ENCODE results near the gene CDK14.

The CDK14 gene

DNA sequence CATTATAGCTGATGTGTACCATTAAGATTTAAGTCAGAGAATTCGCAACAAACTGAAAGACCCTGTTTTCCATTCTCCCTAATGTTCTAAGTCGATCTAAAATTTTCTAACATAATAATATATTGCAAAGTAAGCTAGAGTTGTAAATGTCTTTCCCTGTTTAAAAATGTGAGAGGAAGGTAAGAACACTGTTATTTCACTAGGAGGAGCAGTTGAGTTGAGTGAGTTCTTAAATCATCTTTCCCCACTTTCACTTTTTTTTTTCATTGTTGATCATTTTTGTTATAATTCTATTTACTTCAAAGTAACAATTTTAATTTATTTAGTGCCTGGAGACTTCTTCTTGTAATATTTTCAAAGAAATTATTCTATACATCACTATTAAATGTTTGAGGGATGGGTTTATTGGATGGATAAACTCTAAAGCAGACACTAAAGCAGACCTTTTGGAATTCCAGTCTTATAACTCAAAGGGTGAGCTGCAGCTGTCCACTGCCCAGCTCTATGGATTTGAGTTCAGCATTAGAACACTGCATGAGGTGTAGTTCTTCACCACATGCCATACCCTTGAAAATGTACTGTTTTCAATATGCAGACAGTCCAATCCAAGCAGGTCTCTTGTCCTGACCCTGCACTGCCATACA is 486.9 kb downstream of the CDK14 start:
- DNase-seq, result no peak

DNA sequence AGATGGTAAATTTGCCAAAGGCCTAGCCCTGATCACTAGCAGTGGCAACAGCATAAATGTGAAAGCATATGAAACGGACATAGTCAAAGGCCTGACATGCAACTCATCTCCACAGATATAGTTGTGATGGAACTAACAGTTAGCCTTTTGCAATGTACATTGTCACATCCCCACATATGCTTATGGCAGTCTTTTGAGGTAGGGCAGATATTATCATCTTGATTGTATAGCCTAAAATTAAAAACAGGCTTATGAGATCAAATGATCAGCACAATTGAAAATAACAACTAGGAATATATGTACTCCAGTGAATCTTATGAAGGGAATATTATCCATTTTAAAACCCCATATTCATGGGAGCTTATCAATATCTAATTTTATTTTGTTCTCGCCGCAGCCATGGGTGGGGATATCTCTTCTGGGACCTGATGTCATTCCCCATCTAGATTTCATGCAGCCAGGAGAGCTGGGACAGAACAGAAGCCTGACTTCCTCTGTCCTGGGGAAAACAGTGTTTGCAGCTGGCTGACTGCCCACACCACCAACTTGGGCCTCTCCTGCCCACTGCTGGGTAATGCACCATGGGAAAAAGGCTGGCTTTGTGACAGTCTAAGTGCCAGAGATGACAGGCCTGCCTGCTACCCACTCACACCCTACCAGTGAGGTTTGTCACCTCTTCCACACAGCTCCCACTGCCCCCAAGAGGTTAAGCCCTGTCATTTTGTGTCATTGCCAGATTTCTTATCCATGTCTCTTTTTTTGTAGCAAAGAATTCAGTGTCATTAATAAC is 487.9 kb downstream of the CDK14 start:
- DNase-seq, result peak; percentile 43

GRCh38 chr7:91085175-91085574 is 489.1 kb downstream of the CDK14 start:
- no peak for DNase-seq

DNA sequence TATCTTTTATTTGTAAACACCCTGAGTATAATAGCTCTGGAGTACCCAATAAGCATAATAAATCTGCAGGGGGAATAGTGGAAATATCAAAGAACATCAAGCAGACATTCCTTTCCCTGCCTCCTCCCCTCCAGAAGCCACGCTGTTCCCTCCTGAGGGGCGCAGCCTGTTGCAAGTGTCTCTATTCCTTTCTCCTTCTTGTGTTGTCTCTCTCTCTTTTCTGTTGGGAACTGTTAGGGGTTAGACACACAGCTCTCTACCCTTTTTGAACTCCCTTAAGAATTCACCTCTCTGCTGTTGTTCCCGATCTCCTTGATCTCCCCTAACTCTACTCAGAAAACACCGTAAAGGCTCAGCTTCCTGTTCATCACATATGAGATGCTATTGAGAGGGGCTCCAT is 490.1 kb downstream of the CDK14 start:
- no peak for DNase-seq

- DNase-seq, result no peak
Measured at GRCh38 chr7:91088156-91088555, 492.0 kb downstream of the CDK14 start.

GRCh38 chr7:91088691-91089090 is 492.6 kb downstream of the CDK14 start:
- DNase-seq, result no peak

DNA sequence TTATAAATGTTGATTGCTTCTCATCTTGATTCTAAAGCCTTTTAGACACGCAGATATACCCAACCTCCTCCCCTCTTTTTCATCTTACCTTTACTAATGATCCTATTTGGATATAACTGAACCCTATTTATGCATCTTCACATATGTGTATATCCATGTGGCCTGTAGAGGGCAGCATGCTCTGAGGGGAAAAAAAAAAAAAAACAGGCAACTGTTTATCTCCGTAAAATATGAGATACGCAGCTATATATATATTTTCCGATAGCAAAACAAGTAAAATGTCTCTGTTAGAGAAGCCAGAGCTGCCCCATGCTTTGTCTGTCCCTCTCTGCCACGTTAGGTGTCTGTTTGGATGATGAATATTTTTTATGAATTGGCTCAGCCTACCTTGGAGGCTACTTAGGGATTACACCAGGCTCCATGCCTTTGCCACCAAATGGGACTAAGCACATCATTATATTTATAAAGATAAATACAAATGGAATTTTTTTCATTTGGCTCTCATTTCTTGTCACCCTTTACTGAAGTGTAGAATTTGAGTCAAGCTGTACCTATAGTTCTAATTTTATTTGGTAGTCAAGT is 493.4 kb downstream of the CDK14 start:
- DNase-seq, result no peak

DNA sequence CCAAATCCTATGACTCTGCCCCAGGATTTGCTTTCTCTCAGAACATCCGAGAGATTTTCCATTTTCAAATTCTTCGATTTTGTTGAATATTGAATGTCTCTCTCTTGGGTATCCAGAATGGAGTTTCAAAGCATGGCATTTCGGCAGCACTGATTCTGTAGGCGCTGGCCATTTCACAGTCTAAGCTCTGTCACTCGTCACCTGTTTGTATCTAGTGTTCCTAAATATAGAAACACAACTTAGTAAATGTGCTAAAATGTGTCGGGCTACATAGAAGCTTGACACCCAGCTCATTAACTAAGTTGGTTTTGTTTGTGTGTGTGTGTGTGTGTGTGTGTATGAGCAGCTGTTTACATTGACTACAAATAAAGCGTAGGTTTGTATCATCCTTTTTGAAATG is 494.6 kb downstream of the CDK14 start:
- DNase-seq, result no peak

DNA sequence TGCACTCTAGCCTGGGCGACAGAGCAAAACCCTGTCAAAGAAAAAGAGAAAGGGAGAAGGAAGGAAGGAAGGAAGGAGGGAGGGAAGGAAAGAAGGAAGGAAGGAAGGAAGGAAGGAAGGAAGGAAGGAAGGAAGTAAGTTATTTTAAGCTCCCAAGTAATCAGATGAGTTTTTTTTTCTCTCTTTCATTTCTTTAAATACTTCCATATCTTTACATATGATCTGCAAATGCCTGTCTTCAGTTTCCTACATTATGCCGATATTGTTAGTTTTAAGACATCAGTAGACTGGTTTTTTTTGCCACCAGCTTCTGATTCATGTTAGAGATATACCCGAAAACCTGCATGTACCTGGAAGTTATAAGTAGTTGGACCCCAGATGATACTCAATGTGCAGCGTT is 495.5 kb downstream of the CDK14 start:
- no peak for DNase-seq

- no peak for DNase-seq
Measured at GRCh38 chr7:91093181-91093580, 497.1 kb downstream of the CDK14 start.

DNA sequence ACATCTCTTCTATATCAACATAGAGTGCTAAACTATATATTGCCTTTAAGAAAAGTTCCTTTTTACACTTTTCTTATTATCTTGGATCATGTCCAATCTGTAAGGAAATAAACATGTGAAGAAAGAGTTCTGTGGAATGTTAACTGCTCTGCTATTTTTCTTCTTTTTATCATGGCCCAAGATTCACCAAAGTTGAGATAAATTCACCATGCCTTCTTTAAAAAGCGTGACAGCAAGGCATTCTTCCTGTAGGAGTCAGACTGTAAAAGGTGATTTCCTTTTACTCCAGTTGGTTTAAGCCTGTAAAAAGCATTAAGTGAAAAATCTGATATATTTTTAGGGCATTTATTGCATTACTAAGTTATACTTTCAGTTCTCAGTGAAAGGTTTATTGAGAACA is 502.4 kb downstream of the CDK14 start:
- no peak for DNase-seq

DNA sequence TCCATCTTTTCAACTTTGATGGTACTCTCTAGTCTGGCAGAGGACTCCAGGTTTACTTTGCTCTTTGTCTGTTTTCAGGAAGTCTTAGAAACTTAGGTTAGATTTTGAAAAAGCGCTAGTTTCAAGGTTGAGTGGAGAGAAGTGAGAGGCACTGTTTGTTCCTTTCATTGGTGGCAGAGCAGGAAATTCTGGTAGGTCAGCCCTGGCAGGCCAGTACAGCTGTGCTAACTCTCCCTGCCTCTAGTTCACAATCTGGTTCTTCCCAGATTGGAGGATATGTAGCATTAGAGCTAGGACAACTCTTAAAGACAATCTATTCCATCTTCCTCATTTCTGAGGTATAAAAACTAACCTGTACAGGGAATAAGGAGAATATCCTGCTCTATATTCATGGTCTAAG is 507.2 kb downstream of the CDK14 start:
- no peak for DNase-seq

- DNase-seq, result no peak
Measured at GRCh38 chr7:91107460-91107859, 511.3 kb downstream of the CDK14 start.

DNA sequence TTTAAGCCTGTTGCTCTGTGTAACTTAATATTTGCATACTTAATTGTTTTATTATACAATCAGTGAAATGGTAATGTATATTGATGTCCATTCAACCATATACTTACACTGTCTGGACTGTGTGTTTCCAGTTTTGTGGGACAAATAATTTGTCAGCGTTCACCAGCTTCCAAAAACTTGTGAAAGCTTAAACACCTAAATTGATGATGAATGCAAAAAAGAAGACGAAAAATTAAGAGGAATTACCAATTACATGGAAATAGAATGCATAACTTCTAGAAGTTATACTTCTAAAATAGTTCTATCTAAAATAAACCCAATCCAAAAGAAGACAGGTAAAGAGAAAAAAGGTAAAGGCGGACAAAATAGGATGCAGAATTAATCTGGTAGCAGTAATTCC is 513.1 kb downstream of the CDK14 start:
- DNase-seq, result no peak

- DNase-seq, result no peak
Measured at GRCh38 chr7:91112902-91113341, 516.8 kb downstream of the CDK14 start.

- DNase-seq, result no peak
Measured at GRCh38 chr7:91114232-91114631, 518.1 kb downstream of the CDK14 start.

GRCh38 chr7:91126762-91127161 is 530.6 kb downstream of the CDK14 start:
- no peak for DNase-seq

DNA sequence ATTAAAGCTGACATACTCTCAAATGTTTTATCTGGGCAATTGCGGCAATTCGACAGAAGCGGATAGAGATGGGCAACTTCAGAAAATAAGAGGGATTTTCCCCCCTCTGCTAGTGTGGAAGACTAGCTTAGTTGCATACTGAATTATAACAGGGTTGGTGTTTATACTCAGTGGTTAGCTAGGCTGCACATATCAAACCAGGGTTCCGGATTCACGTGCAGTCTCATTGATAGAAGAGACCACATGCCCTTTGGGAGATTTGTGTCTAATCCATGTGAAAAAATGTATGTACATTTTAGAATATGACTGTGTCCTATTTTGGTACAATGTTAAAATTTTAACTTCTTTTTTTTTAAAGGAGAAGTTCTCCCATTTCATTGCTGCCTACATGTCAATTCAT is 531.2 kb downstream of the CDK14 start:
- no peak for DNase-seq

GRCh38 chr7:91127959-91128358 is 531.8 kb downstream of the CDK14 start:
- no peak for DNase-seq

- no peak for DNase-seq
Measured at GRCh38 chr7:91128683-91129348, 532.7 kb downstream of the CDK14 start.

DNA sequence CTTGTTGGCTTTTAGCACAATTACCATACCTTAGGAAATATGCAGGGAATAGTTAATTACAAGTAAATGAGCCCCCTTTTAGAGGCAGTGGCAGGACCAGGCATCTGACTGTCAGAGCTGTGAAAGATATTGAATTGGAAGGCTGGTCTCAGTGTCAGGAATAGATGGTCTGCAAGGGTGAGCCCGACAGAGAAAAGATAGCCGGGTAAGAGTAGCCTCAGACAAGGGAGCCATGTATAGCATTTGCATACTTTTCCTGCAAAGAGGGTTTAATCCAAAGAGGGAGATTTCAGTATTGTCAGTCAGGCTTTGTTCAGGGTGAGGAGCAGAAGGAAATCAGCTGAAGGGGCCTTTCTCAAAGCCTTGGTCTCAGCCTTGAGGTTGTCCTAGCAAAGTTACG is 539.2 kb downstream of the CDK14 start:
- no peak for DNase-seq

DNA sequence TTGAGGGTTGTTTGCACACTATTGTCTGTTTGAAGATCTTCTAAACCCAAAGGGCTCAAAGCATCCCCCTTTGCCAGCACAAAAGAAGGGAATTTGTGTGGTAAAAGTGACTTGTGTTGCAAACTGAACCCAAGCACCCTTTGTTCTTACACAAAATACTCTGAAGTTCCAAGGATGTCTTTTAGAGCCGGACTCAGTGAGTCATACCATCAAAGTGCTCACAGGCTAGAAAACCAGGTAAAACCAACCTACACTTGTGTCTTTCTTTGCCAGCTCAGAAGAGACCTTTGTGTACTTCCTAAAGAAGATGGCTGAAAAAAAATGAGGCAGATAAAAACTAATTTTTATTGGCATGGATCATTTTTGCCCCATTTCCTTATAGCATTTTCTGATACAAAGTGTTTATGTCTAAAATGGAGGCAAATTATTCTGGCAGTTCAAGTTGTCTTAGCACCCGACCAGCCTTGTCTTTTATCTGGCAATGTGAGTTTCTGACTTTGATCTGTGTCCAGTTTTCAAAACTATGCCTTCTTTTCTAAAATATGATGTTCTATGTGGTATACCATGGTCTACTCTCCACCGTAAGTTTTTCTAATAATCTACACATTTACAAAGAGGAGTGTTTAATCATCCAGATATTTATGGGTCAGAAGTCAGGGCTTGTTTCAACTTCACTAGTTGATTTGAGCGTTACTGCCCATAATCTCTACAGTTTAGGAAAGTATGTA is 539.7 kb downstream of the CDK14 start:
- DNase-seq, result no peak

DNA sequence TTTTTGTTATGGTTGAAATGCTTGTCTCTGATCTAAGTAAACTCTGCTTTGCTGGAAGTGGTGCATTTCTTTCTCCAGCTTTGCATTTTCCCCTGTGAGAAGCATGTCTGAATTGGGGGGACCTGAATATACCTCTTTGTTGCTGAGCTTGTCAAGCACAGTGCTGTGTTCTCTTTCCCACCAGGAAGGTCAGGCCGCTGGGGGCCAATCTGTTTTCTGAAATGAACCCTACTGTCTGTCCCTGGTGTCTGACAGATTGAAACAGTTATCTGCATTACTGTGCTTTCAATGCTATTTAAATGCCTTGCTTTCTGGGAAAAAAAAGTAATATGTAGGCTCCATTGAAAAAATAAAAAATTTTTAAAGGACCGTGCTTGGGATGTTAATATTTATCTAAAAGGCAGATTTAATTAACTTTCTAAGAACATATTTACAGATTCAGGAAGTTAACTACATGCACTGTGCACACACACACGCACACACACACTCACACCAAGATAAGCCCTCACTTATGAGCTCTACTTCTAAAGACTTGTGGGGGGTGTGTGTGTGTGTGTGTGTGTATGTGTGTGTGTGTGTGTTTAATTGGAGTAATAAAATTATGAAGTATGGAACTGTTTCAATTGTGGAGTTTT is 541.1 kb downstream of the CDK14 start:
- no peak for DNase-seq
